Uterus (tissue), 4 donors: ENCODE data around the gene FLNA. TPM values are rescaled to one million over a fixed set of nuclear protein-coding genes. Genes with fewer than 3 reads are reported as not detected.
A peak's percentile ranks its signal among the peaks of the same experiment; 100 is the strongest.

Experiments
- DNase-seq, 2 donors: peaks; one replicate each; pipeline ENCODE4 v3.0.0-alpha.2; 2019 to 2020
- H3K27ac ChIP-seq, 2 donors: fragments of 200-600 bp; sonication (generic); 1 replicate in 1 of 2; 2 replicates in 1 of 2; pipeline ENCODE4 v1.5.1; 2016 to 2018
- H3K27me3 ChIP-seq, 2 donors: fragments of 200-600 bp; sonication (generic); one replicate each; pipeline ENCODE4 v1.5.1; 2018 to 2019; ENCODE audit warnings: control low read depth in 1 of 2
- H3K36me3 ChIP-seq, 2 donors: fragments of 200-600 bp; sonication (generic); one replicate each; pipeline ENCODE4 v1.5.1; 2019; ENCODE audit warnings: control low read depth in 1 of 2
- H3K4me1 ChIP-seq, 2 donors: fragments of 200-600 bp; sonication (generic); one replicate each; pipeline ENCODE4 v1.5.1; 2018 to 2019; ENCODE audit warnings: control low read depth in 1 of 2
- H3K4me3 ChIP-seq, 2 donors: fragments of 200-600 bp; sonication (generic); 1 replicate in 1 of 2; 2 replicates in 1 of 2; pipeline ENCODE4 v1.5.1; 2018 to 2019; ENCODE audit warnings: mild to moderate bottlenecking in 1 of 2
- H3K9me3 ChIP-seq, 2 donors: fragments of 200-600 bp; sonication (generic); one replicate each; pipeline ENCODE4 v1.5.1; 2019; ENCODE audit warnings: control low read depth in 1 of 2
- POLR2A ChIP-seq, 2 donors: fragments of 450-650 bp; IDR thresholded peaks; one replicate each; pipeline ENCODE4 v1.6.1; 2016; ENCODE audit warnings: antibody characterized with exemption in 2 of 2, mild to moderate bottlenecking in 1 of 2, moderate library complexity in 1 of 2
- intact Hi-C: fragments of 100-400 bp; cut with DNase I; formaldehyde crosslinking; loops from one replicate; pipeline ENCODE4 v1.15.1; 2023; ENCODE audit warnings: low total_unique reads
- total RNA-seq, 4 donors: library from RNA; depleted of rRNA in 3 of 4; stranded (reverse); fragments of >200 nt in 3 of 4; gene quantifications; one replicate each; pipeline versions ENCODE4 v1.1.0 to v1.2.4, GENCODE V29; 2014 to 2023
- TF ChIP-seq, protein P1 (sequence below), 4 experiments: fragments of 200-600 bp in 2 of 4; fragments of 450-650 bp in 2 of 4; sonication (generic) in 2 of 4; IDR thresholded peaks; one replicate each; pipeline ENCODE4 v1.5.1; 2016 to 2019; ENCODE audit warnings: antibody characterized with exemption in 4 of 4, mild to moderate bottlenecking in 2 of 4, moderate library complexity in 1 of 4
- donor health status: DM: yes; HTN: yes; CAD: no.

Gene FLNA
- total RNA-seq, 4 donors from 2014 or later = 1,067 to 4,271 (median 2,911) TPM

DNA sequence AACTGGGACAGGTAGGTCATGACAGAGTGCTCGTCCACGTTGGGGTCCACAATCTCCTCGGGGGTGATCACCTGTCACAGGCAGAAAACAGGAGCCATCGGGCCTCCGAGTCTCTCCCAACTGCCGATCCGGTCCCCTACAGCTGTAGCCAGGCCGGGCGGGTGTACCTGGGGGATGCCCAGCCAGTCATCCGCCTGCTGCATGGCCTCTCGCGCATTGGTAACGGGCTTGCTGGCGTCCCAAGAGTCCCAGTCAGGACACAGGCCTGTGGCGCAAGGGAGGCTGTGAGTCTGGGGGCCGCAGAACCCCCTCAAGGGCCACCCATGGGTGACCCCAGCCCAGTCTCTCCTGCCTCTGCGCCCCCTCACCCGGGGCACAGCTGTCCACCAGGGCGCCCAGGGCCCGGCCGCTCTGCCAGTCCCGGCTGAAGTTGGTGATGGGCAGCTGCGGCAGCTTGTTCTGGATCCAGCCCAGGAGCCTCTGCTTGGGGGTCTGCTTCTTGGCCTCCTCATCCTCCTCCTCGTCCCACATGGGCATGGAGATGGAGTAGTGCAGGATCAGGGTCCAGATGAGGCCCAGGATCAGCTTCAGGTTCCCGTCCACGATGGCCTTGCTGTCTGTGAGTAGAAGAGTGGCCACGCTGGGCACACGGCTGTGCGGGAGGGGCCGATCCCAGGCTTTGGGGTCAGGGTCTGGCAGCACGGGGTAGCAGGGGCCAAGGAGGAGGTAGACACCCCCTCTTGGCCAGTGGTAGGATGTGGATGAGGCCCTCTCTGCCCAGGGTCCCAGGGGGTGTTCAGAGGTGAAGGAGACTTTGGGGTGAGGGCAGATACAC lies 6.7 kb downstream of the FLNA start:
- no peaks in the 10 kb centered on the region for H3K9me3 ChIP-seq
- DNase-seq = no peak
- peaks cover 0 to 12% of the 10 kb centered on the region in 2 donors for H3K4me1 ChIP-seq
- H3K4me3 ChIP-seq = peak overlapping the region in 1 of 2 donors; percentile 2
- no peaks in the 10 kb centered on the region for H3K27me3 ChIP-seq
- TF ChIP-seq, protein P1, sequence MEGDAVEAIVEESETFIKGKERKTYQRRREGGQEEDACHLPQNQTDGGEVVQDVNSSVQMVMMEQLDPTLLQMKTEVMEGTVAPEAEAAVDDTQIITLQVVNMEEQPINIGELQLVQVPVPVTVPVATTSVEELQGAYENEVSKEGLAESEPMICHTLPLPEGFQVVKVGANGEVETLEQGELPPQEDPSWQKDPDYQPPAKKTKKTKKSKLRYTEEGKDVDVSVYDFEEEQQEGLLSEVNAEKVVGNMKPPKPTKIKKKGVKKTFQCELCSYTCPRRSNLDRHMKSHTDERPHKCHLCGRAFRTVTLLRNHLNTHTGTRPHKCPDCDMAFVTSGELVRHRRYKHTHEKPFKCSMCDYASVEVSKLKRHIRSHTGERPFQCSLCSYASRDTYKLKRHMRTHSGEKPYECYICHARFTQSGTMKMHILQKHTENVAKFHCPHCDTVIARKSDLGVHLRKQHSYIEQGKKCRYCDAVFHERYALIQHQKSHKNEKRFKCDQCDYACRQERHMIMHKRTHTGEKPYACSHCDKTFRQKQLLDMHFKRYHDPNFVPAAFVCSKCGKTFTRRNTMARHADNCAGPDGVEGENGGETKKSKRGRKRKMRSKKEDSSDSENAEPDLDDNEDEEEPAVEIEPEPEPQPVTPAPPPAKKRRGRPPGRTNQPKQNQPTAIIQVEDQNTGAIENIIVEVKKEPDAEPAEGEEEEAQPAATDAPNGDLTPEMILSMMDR (IDR thresholded peaks at IDR 0.05) = no peak
- peak overlapping the region; percentile 95 to 98 for H3K27ac ChIP-seq
- intact Hi-C loops = no loop called here
- no peaks in the 10 kb centered on the region for H3K36me3 ChIP-seq

DNA sequence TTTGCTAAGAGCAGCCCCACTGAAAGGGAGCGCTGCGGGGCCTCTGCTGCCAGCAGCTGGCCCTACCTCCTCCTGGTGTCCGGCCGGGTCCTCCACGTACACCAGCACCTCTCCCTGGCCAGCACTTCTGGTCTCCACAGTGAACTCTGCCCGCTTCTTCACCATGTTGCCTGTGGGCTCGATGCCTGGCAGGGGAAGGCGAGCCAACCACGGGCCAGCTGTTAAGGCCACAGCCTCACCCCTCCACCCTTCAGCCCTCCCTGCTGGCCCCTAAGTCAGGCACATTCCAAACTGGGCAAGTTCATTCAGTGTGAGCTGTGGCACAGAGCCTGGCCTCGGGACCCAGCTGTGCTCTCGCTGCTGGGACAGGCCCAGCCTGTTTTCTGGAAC lies 7.8 kb downstream of the FLNA start:
- no peaks in the 10 kb centered on the region for H3K27me3 ChIP-seq
- TF ChIP-seq, protein P1 (IDR thresholded peaks at IDR 0.05) = no peak
- no peak for TF ChIP-seq POLR2A (IDR thresholded peaks at IDR 0.05)
- no peak overlapping the region for H3K4me3 ChIP-seq
- peak overlapping the region; percentile 95 to 98 for H3K27ac ChIP-seq
- DNase-seq = no peak
- H3K4me1 ChIP-seq = peaks cover 0 to 12% of the 10 kb centered on the region in 2 donors
- no peaks in the 10 kb centered on the region for H3K9me3 ChIP-seq
- intact Hi-C loops = no loop called here
- H3K36me3 ChIP-seq = no peaks in the 10 kb centered on the region

DNA sequence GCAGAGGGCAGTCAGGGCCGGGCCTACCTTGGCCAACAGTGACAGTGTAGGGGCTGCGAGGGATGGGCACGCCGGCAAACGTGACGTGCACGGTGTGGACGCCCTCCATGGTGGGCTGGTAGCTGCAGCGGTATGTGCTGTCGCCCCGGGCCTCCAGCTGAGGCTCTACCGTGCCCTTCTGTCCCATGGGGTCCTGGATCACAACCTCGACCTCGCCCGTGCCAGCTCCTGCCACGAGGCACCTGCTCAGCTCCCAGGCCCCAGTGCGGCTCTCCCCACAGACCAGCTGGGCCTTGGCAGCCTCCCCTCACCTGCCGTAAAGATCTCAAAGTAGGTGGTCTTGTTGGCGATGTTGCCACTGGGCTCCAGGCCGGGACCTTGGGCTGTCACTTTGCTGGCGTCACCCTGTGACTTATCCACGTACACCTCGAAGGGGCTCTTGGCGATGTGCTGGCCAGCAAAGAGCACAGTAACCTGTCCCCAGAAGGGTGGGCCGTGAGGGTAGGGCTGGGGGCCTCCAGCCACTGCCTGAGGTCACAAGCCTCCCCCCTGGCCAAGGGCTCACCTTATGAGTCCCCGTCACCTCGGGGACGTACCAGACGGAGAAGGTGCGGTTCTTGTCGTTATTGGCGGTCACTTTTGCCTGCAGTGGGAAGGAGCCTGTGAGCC lies 8.3 kb downstream of the FLNA start:
- H3K27me3 ChIP-seq = no peaks in the 10 kb centered on the region
- TF ChIP-seq, protein P1 (IDR thresholded peaks at IDR 0.05) = no peak
- no peak for TF ChIP-seq POLR2A (IDR thresholded peaks at IDR 0.05)
- no peak for DNase-seq
- no peak overlapping the region for H3K4me3 ChIP-seq
- H3K4me1 ChIP-seq = peaks cover 0 to 12% of the 10 kb centered on the region in 2 donors
- intact Hi-C loops = no loop called here
- no peaks in the 10 kb centered on the region for H3K9me3 ChIP-seq
- no peaks in the 10 kb centered on the region for H3K36me3 ChIP-seq
- H3K27ac ChIP-seq = peak overlapping the region; percentile 95 to 98

DNA sequence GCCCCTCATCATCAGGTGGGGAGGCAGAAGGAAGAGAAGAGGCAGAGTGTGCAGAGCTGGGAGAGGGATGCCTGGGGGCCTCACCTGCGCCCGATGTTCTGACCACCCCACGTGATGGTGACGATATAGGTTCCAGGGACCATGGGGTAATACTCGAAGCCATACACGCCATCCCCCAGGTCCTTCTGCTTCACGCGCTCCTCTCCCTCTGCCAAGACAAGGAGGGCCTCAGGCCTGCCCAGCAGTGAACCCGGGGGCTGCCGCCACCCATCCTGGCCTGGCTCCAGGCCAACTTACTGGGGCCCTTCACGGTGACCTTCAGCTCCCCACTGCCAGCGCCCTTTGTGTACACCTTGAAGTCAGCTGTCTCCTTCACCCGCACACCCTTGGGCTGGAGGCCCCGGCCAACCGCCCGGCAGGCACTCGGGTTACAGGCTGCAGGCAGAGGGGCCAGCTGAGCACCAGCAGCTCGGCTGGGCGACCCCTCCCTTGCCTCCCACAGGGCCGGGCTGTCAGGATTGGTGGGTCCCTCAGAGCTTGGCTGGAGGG lies 9.3 kb downstream of the FLNA start:
- Histone ChIP-seq H3K9me3 (no peaks in the 10 kb centered on the region), H3K27ac (peak overlapping the region; percentile 95 to 98), H3K36me3 (no peaks in the 10 kb centered on the region), H3K4me1 (peaks cover 0 to 12% of the 10 kb centered on the region in 2 donors), H3K27me3 (no peaks in the 10 kb centered on the region), H3K4me3 (no peak overlapping the region)
- DNase-seq = no peak
- no peak for TF ChIP-seq POLR2A (IDR thresholded peaks at IDR 0.05)
- TF ChIP-seq, protein P1 (IDR thresholded peaks at IDR 0.05) = no peak
- intact Hi-C loops = no loop called here
